ENCODE measurements around the gene CALCOCO1.

GRCh38 chr12:53728206-53728605 lies 954 bp upstream of the CALCOCO1 start:
- TF ChIP-seq CTCF (IDR thresholded peaks at IDR 0.05), result no peak
- TF ChIP-seq POLR2A (IDR thresholded peaks at IDR 0.05), result no peak
